IPS-18a (cell line): ENCODE results near the gene ST3GAL4.

Experiments used
- H3K27ac ChIP-seq: one replicate; pipeline ENCODE4 v1.5.1; 2013; ENCODE audit warnings: low read length
- H3K27me3 ChIP-seq: one replicate; pipeline ENCODE4 v1.6.1; 2013; ENCODE audit warnings: mild to moderate bottlenecking, low read length; ENCODE audit not compliant: control insufficient read depth, insufficient read depth
- H3K36me3 ChIP-seq: one replicate; pipeline ENCODE4 v1.6.1; 2013; ENCODE audit warnings: low read depth, low read length; ENCODE audit not compliant: control insufficient read depth
- H3K4me1 ChIP-seq: one replicate; pipeline ENCODE4 v1.6.1; 2013; ENCODE audit warnings: low read depth, low read length; ENCODE audit not compliant: control insufficient read depth
- H3K4me3 ChIP-seq: one replicate; pipeline ENCODE4 v1.5.1; 2013; ENCODE audit warnings: low read length
- H3K9ac ChIP-seq: one replicate; pipeline ENCODE4 v1.6.1; 2013; ENCODE audit warnings: mild to moderate bottlenecking, low read length, moderate library complexity
- H3K9me3 ChIP-seq: one replicate; pipeline ENCODE4 v1.6.1; 2013; ENCODE audit warnings: low read depth, low read length; ENCODE audit not compliant: control insufficient read depth

Gene ST3GAL4

GRCh38 chr11:126317756-126318573, 37.5 kb upstream of the ST3GAL4 start:
- Histone ChIP-seq H3K27ac (no peak overlapping the region), H3K9ac (no peak overlapping the region), H3K27me3 (no peaks in the 10 kb centered on the region), H3K4me3 (no peak overlapping the region), H3K4me1 (no peaks in the 10 kb centered on the region), H3K36me3 (peaks cover 5% of the 10 kb centered on the region), H3K9me3 (no peaks in the 10 kb centered on the region)

- no peak overlapping the region for H3K4me3 ChIP-seq
- peaks cover 5% of the 10 kb centered on the region for H3K36me3 ChIP-seq
- H3K9ac ChIP-seq = no peak overlapping the region
- H3K27me3 ChIP-seq = no peaks in the 10 kb centered on the region
- no peak overlapping the region for H3K27ac ChIP-seq
- no peaks in the 10 kb centered on the region for H3K9me3 ChIP-seq
- no peaks in the 10 kb centered on the region for H3K4me1 ChIP-seq
These were observed 36.7 kb upstream of the ST3GAL4 start for GRCh38 chr11:126318574-126319373.

GRCh38 chr11:126319374-126319740, 36.1 kb upstream of the ST3GAL4 start:
- Histone ChIP-seq H3K27me3 (no peaks in the 10 kb centered on the region), H3K9me3 (no peaks in the 10 kb centered on the region), H3K4me3 (no peak overlapping the region), H3K27ac (no peak overlapping the region), H3K36me3 (peaks cover under 1% of the 10 kb centered on the region), H3K9ac (no peak overlapping the region), H3K4me1 (no peaks in the 10 kb centered on the region)

- no peak overlapping the region for H3K27ac ChIP-seq
- no peak overlapping the region for H3K9ac ChIP-seq
- no peaks in the 10 kb centered on the region for H3K27me3 ChIP-seq
- H3K4me1 ChIP-seq = no peaks in the 10 kb centered on the region
- H3K9me3 ChIP-seq = no peaks in the 10 kb centered on the region
- H3K36me3 ChIP-seq = no peaks in the 10 kb centered on the region
- H3K4me3 ChIP-seq = no peak overlapping the region
These were observed 32.5 kb upstream of the ST3GAL4 start for GRCh38 chr11:126322996-126323395.

- Histone ChIP-seq H3K9ac (no peak overlapping the region), H3K4me3 (no peak overlapping the region), H3K9me3 (no peaks in the 10 kb centered on the region), H3K36me3 (no peaks in the 10 kb centered on the region), H3K27me3 (no peaks in the 10 kb centered on the region), H3K27ac (no peak overlapping the region), H3K4me1 (no peaks in the 10 kb centered on the region)
These were observed 28.0 kb upstream of the ST3GAL4 start for GRCh38 chr11:126327281-126328000.

GRCh38 chr11:126328001-126328390, 27.5 kb upstream of the ST3GAL4 start:
- Histone ChIP-seq H3K27me3 (no peaks in the 10 kb centered on the region), H3K27ac (no peak overlapping the region), H3K36me3 (no peaks in the 10 kb centered on the region), H3K4me1 (no peaks in the 10 kb centered on the region), H3K9me3 (no peaks in the 10 kb centered on the region), H3K9ac (no peak overlapping the region), H3K4me3 (no peak overlapping the region)

GRCh38 chr11:126328444-126328843, 27.0 kb upstream of the ST3GAL4 start:
- Histone ChIP-seq H3K9ac (no peak overlapping the region), H3K9me3 (no peaks in the 10 kb centered on the region), H3K4me1 (no peaks in the 10 kb centered on the region), H3K27ac (no peak overlapping the region), H3K27me3 (no peaks in the 10 kb centered on the region), H3K4me3 (no peak overlapping the region), H3K36me3 (no peaks in the 10 kb centered on the region)

GRCh38 chr11:126328938-126329643, 26.4 kb upstream of the ST3GAL4 start:
- no peaks in the 10 kb centered on the region for H3K36me3 ChIP-seq
- H3K27me3 ChIP-seq = no peaks in the 10 kb centered on the region
- H3K4me3 ChIP-seq = no peak overlapping the region
- H3K27ac ChIP-seq = no peak overlapping the region
- H3K9me3 ChIP-seq = no peaks in the 10 kb centered on the region
- H3K9ac ChIP-seq = no peak overlapping the region
- no peaks in the 10 kb centered on the region for H3K4me1 ChIP-seq

- no peak overlapping the region for H3K4me3 ChIP-seq
- no peaks in the 10 kb centered on the region for H3K4me1 ChIP-seq
- H3K9me3 ChIP-seq = no peaks in the 10 kb centered on the region
- no peaks in the 10 kb centered on the region for H3K36me3 ChIP-seq
- H3K9ac ChIP-seq = no peak overlapping the region
- no peak overlapping the region for H3K27ac ChIP-seq
- no peaks in the 10 kb centered on the region for H3K27me3 ChIP-seq
These were observed 25.8 kb upstream of the ST3GAL4 start for GRCh38 chr11:126329644-126330211.

GRCh38 chr11:126331286-126331685, 24.2 kb upstream of the ST3GAL4 start:
- Histone ChIP-seq H3K27me3 (no peaks in the 10 kb centered on the region), H3K9me3 (no peaks in the 10 kb centered on the region), H3K4me3 (no peak overlapping the region), H3K36me3 (no peaks in the 10 kb centered on the region), H3K9ac (no peak overlapping the region), H3K4me1 (peaks cover 2% of the 10 kb centered on the region), H3K27ac (no peak overlapping the region)

- Histone ChIP-seq H3K4me1 (peaks cover 5% of the 10 kb centered on the region), H3K36me3 (no peaks in the 10 kb centered on the region), H3K4me3 (no peak overlapping the region), H3K9me3 (no peaks in the 10 kb centered on the region), H3K27me3 (no peaks in the 10 kb centered on the region), H3K9ac (no peak overlapping the region), H3K27ac (no peak overlapping the region)
These were observed 23.2 kb upstream of the ST3GAL4 start for GRCh38 chr11:126332221-126332711.
